Fibroblast of villous mesenchyme (primary cell): ENCODE measurements around the gene C17orf100. TPM values are rescaled to one million over a fixed set of nuclear protein-coding genes. Genes with fewer than 3 reads are reported as not detected.

ENCODE experiments used
- DNase-seq: peaks from one replicate; pipeline ENCODE4 v3.0.0-alpha.2; 2010; ENCODE audit warnings: low read depth
- H3K4me3 ChIP-seq: 2 replicates; pipeline ENCODE4 v1.5.1; 2011; ENCODE audit warnings: low read depth, mild to moderate bottlenecking, low read length
- CTCF ChIP-seq: IDR thresholded peaks from 2 replicates; pipeline ENCODE4 v1.5.1; 2012; ENCODE audit warnings: low read depth, mild to moderate bottlenecking, low read length; ENCODE audit not compliant: insufficient read depth
- total RNA-seq: library from RNA; depleted of rRNA; stranded (reverse); fragments of >200 nt; gene quantifications from 2 replicates; pipeline ENCODE4 v1.2.3, GENCODE V29; 2012

Gene C17orf100
- 0.43 and 0.97 TPM in 2 replicates for total RNA-seq

- TF ChIP-seq CTCF, result no peak
- H3K4me3 ChIP-seq, result peak within 1 kb of the TSS; percentile 83
- peak; percentile 91 for DNase-seq
Measured at GRCh38 chr17:6651354-6651918, at the start of gene C17orf100, which contains the start of gene MED31. C17orf100 (plus strand) TSS chr17:6651762; CDS start chr17:6651914, 152 bp downstream. MED31 (minus strand) TSS chr17:6651605; CDS start chr17:6651528, 77 bp downstream.

- DNase-seq, result no peak
- TF ChIP-seq CTCF, result no peak
- no peak overlapping the region for H3K4me3 ChIP-seq
Measured at GRCh38 chr17:6602141-6602540, 49.4 kb upstream of the C17orf100 start.

GRCh38 chr17:6603744-6604325 lies 47.7 kb upstream of the C17orf100 start:
- peak; percentile 24 for DNase-seq
- H3K4me3 ChIP-seq, result no peak overlapping the region
- TF ChIP-seq CTCF, result no peak

GRCh38 chr17:6605142-6605541 lies 46.4 kb upstream of the C17orf100 start:
- DNase-seq, result no peak
- TF ChIP-seq CTCF, result no peak
- H3K4me3 ChIP-seq, result no peak overlapping the region

GRCh38 chr17:6608321-6608720 lies 43.2 kb upstream of the C17orf100 start:
- H3K4me3 ChIP-seq, result no peak overlapping the region
- TF ChIP-seq CTCF, result no peak
- no peak for DNase-seq

- H3K4me3 ChIP-seq, result no peak overlapping the region
- no peak for TF ChIP-seq CTCF
- no peak for DNase-seq
Measured at GRCh38 chr17:6610011-6610410, 41.6 kb upstream of the C17orf100 start.

GRCh38 chr17:6611231-6611630 lies 40.3 kb upstream of the C17orf100 start:
- no peak overlapping the region for H3K4me3 ChIP-seq
- TF ChIP-seq CTCF, result no peak
- no peak for DNase-seq
